ENCODE data around the gene LRP1B.

DNA sequence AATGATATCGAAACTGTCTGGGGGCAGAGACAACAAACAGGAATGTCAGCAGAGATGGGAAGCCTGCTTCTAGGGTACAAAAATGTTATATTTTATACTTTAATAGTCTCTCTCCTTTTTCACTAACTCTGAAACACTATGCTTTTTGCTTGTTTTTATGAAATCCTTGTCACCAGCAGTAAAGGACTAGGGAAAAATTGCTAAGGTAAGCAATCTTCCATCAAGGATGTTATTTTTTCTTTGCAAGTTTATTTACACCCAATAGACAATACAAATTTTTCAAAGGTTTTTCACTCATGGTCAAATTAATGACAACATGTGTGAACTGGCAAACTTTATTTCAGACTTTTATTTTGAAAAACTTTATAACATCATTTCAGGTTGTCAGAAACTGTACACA is 1884.8 kb downstream of the LRP1B start:
- TF ChIP-seq, protein P1, sequence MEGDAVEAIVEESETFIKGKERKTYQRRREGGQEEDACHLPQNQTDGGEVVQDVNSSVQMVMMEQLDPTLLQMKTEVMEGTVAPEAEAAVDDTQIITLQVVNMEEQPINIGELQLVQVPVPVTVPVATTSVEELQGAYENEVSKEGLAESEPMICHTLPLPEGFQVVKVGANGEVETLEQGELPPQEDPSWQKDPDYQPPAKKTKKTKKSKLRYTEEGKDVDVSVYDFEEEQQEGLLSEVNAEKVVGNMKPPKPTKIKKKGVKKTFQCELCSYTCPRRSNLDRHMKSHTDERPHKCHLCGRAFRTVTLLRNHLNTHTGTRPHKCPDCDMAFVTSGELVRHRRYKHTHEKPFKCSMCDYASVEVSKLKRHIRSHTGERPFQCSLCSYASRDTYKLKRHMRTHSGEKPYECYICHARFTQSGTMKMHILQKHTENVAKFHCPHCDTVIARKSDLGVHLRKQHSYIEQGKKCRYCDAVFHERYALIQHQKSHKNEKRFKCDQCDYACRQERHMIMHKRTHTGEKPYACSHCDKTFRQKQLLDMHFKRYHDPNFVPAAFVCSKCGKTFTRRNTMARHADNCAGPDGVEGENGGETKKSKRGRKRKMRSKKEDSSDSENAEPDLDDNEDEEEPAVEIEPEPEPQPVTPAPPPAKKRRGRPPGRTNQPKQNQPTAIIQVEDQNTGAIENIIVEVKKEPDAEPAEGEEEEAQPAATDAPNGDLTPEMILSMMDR (IDR thresholded peaks at IDR 0.05) = no peak
- no peak for TF ChIP-seq POLR2A (IDR thresholded peaks at IDR 0.05)
